Activated T-helper 17 cell treated with anti-CD3 and anti-CD28 coated beads, Interleukin-2, amount 50 U/mL, for 72 hours (primary cell): Measurements from ENCODE around the gene TNNI2. TPM values are rescaled to one million over a fixed set of nuclear protein-coding genes. Genes with fewer than 3 reads are reported as not detected.

ENCODE experiments used
- ATAC-seq: fragments of 150-1000 bp; cut with Tn5 transposase; replicated peaks from 2 replicates; pipeline ENCODE4 v1.10.0; 2021; ENCODE audit warnings: mild to moderate bottlenecking, moderate library complexity
- H3K27ac Mint-ChIP-seq: one replicate; pipeline ENCODE4 v1.8.0; 2022; ENCODE audit warnings: mixed read lengths
- H3K27me3 Mint-ChIP-seq: one replicate; pipeline ENCODE4 v1.8.0; 2022; ENCODE audit warnings: mixed read lengths
- H3K36me3 Mint-ChIP-seq: one replicate; pipeline ENCODE4 v1.8.0; 2022; ENCODE audit warnings: low read depth, mild to moderate bottlenecking, mixed read lengths
- H3K4me1 Mint-ChIP-seq: one replicate; pipeline ENCODE4 v1.8.0; 2022; ENCODE audit warnings: mixed read lengths
- H3K4me3 Mint-ChIP-seq: one replicate; pipeline ENCODE4 v1.8.0; 2022; ENCODE audit warnings: mild to moderate bottlenecking, mixed read lengths
- H3K9me3 Mint-ChIP-seq: one replicate; pipeline ENCODE4 v1.8.0; 2022; ENCODE audit warnings: mixed read lengths
- total RNA-seq, 2 donors: library from RNA; stranded (reverse); gene quantifications; one replicate each; pipeline ENCODE4 v1.2.3, GENCODE V29; 2022

The TNNI2 gene
- total RNA-seq, 2 donors from 2014 or later = not detected

- Mint-ChIP-seq H3K36me3 (peaks cover 21% of the 10 kb centered on the region), H3K9me3 (no peaks in the 10 kb centered on the region), H3K27ac (no peak overlapping the region), H3K27me3 (no peaks in the 10 kb centered on the region), H3K4me3 (no peak overlapping the region), H3K4me1 (peaks cover 10% of the 10 kb centered on the region)
- ATAC-seq = no peak
These were observed 25.4 kb downstream of the TNNI2 start for GRCh38 chr11:1864231-1864630.

GRCh38 chr11:1864831-1865665, 26.3 kb downstream of the TNNI2 start:
- Mint-ChIP-seq H3K27ac (no peak overlapping the region), H3K27me3 (no peaks in the 10 kb centered on the region), H3K9me3 (no peaks in the 10 kb centered on the region), H3K4me3 (no peak overlapping the region), H3K36me3 (peaks cover 29% of the 10 kb centered on the region), H3K4me1 (peaks cover 18% of the 10 kb centered on the region)
- ATAC-seq = peak; percentile 13

GRCh38 chr11:1866226-1866625, 27.4 kb downstream of the TNNI2 start:
- Mint-ChIP-seq H3K36me3 (peaks cover 40% of the 10 kb centered on the region), H3K27ac (no peak overlapping the region), H3K9me3 (no peaks in the 10 kb centered on the region), H3K27me3 (no peaks in the 10 kb centered on the region), H3K4me1 (peaks cover 27% of the 10 kb centered on the region), H3K4me3 (no peak overlapping the region)
- no peak for ATAC-seq

- Mint-ChIP-seq H3K27me3 (no peaks in the 10 kb centered on the region), H3K27ac (no peak overlapping the region), H3K9me3 (no peaks in the 10 kb centered on the region), H3K4me3 (no peak overlapping the region), H3K4me1 (peaks cover 27% of the 10 kb centered on the region), H3K36me3 (peaks cover 40% of the 10 kb centered on the region)
- ATAC-seq = no peak
These were observed 28.0 kb downstream of the TNNI2 start for GRCh38 chr11:1866776-1867175.

GRCh38 chr11:1867381-1867780, 28.6 kb downstream of the TNNI2 start:
- Mint-ChIP-seq H3K4me1 (peaks cover 27% of the 10 kb centered on the region), H3K36me3 (peaks cover 40% of the 10 kb centered on the region), H3K4me3 (no peak overlapping the region), H3K27ac (no peak overlapping the region), H3K9me3 (no peaks in the 10 kb centered on the region), H3K27me3 (no peaks in the 10 kb centered on the region)
- ATAC-seq = no peak

- no peak overlapping the region for H3K27ac Mint-ChIP-seq
- H3K36me3 Mint-ChIP-seq = peaks cover 40% of the 10 kb centered on the region
- peak overlapping the region; percentile 22 for H3K4me3 Mint-ChIP-seq
- no peaks in the 10 kb centered on the region for H3K9me3 Mint-ChIP-seq
- peaks cover 27% of the 10 kb centered on the region for H3K4me1 Mint-ChIP-seq
- ATAC-seq = no peak
- H3K27me3 Mint-ChIP-seq = no peaks in the 10 kb centered on the region
These were observed 29.4 kb downstream of the TNNI2 start for GRCh38 chr11:1868056-1868635.

- H3K36me3 Mint-ChIP-seq = peaks cover 40% of the 10 kb centered on the region
- no peaks in the 10 kb centered on the region for H3K27me3 Mint-ChIP-seq
- H3K4me3 Mint-ChIP-seq = peak overlapping the region; percentile 60
- H3K9me3 Mint-ChIP-seq = no peaks in the 10 kb centered on the region
- peak overlapping the region; percentile 67 for H3K27ac Mint-ChIP-seq
- peaks cover 27% of the 10 kb centered on the region for H3K4me1 Mint-ChIP-seq
- no peak for ATAC-seq
These were observed 30.0 kb downstream of the TNNI2 start for GRCh38 chr11:1868636-1869291.

- Mint-ChIP-seq H3K27me3 (no peaks in the 10 kb centered on the region), H3K27ac (peak overlapping the region; percentile 67), H3K36me3 (peaks cover 32% of the 10 kb centered on the region), H3K9me3 (no peaks in the 10 kb centered on the region), H3K4me1 (peaks cover 27% of the 10 kb centered on the region), H3K4me3 (peak overlapping the region; percentile 60)
- no peak for ATAC-seq
These were observed 30.9 kb downstream of the TNNI2 start for GRCh38 chr11:1869427-1870325.

- H3K4me3 Mint-ChIP-seq = peak overlapping the region; percentile 60
- no peaks in the 10 kb centered on the region for H3K27me3 Mint-ChIP-seq
- H3K4me1 Mint-ChIP-seq = peaks cover 28% of the 10 kb centered on the region
- ATAC-seq = no peak
- no peaks in the 10 kb centered on the region for H3K9me3 Mint-ChIP-seq
- H3K36me3 Mint-ChIP-seq = peaks cover 32% of the 10 kb centered on the region
- peak overlapping the region; percentile 67 for H3K27ac Mint-ChIP-seq
These were observed 31.5 kb downstream of the TNNI2 start for GRCh38 chr11:1870326-1870696.

GRCh38 chr11:1870721-1871466, 32.1 kb downstream of the TNNI2 start:
- ATAC-seq = peak; percentile 64
- Mint-ChIP-seq H3K9me3 (no peaks in the 10 kb centered on the region), H3K27ac (peak overlapping the region; percentile 67), H3K36me3 (peaks cover 26% of the 10 kb centered on the region), H3K4me1 (peaks cover 25% of the 10 kb centered on the region), H3K4me3 (peak overlapping the region; percentile 60), H3K27me3 (no peaks in the 10 kb centered on the region)

GRCh38 chr11:1871531-1871930, 32.8 kb downstream of the TNNI2 start:
- no peak for ATAC-seq
- peaks cover 23% of the 10 kb centered on the region for H3K36me3 Mint-ChIP-seq
- no peaks in the 10 kb centered on the region for H3K27me3 Mint-ChIP-seq
- no peaks in the 10 kb centered on the region for H3K9me3 Mint-ChIP-seq
- H3K4me1 Mint-ChIP-seq = peaks cover 25% of the 10 kb centered on the region
- peak overlapping the region; percentile 67 for H3K27ac Mint-ChIP-seq
- no peak overlapping the region for H3K4me3 Mint-ChIP-seq

- peaks cover 25% of the 10 kb centered on the region for H3K4me1 Mint-ChIP-seq
- no peaks in the 10 kb centered on the region for H3K9me3 Mint-ChIP-seq
- no peak overlapping the region for H3K4me3 Mint-ChIP-seq
These were observed 33.6 kb downstream of the TNNI2 start for GRCh38 chr11:1872267-1872985.

More at GRCh38 chr11:1872267-1872985, 33.6 kb downstream of the TNNI2 start:
- peaks cover 23% of the 10 kb centered on the region for H3K36me3 Mint-ChIP-seq
- H3K27ac Mint-ChIP-seq = peak overlapping the region; percentile 30
- ATAC-seq = no peak
- H3K27me3 Mint-ChIP-seq = no peaks in the 10 kb centered on the region
